GM21528 (cell line): ENCODE data around the gene RPS6KC1.
"Not testable (repeated sequence)": the region's sequence is repeated elsewhere in the genome, so short reads cannot be mapped to it uniquely, and the experiment has no call there.

Source experiments
- ATAC-seq: cut with Tn5 transposase; IDR thresholded peaks from one replicate; pipeline ENCODE4 v1.9.1; 2021; ENCODE audit warnings: mild to moderate bottlenecking, moderate library complexity; ENCODE audit not compliant: unreplicated experiment, low FRiP score

The RPS6KC1 gene

GRCh38 chr1:213054142-213054541, 3.1 kb downstream of the RPS6KC1 start:
- no peak for ATAC-seq

- ATAC-seq, result no peak
These were observed 3.9 kb downstream of the RPS6KC1 start for GRCh38 chr1:213054733-213055591.

GRCh38 chr1:213055767-213056166, 4.7 kb downstream of the RPS6KC1 start:
- no peak for ATAC-seq

GRCh38 chr1:213057264-213058059, 6.4 kb downstream of the RPS6KC1 start:
- ATAC-seq, result no peak

GRCh38 chr1:213060836-213061235, 9.8 kb downstream of the RPS6KC1 start:
- ATAC-seq, result no peak

GRCh38 chr1:213061263-213061662, 10.2 kb downstream of the RPS6KC1 start:
- no peak for ATAC-seq

GRCh38 chr1:213065800-213066199, 14.8 kb downstream of the RPS6KC1 start:
- ATAC-seq, result no peak

- no peak for ATAC-seq
These were observed 15.3 kb downstream of the RPS6KC1 start for GRCh38 chr1:213066363-213066762.

- ATAC-seq, result no peak
These were observed 16.3 kb downstream of the RPS6KC1 start for GRCh38 chr1:213067352-213067751.

- peak; percentile 97 for ATAC-seq
These were observed 19.4 kb downstream of the RPS6KC1 start for GRCh38 chr1:213070406-213070805.

- peak; percentile 68 for ATAC-seq
These were observed 24.7 kb downstream of the RPS6KC1 start for GRCh38 chr1:213075725-213076124.

GRCh38 chr1:213082420-213083111, 31.5 kb downstream of the RPS6KC1 start:
- ATAC-seq, result no peak

- ATAC-seq, result no peak
These were observed 32.0 kb downstream of the RPS6KC1 start for GRCh38 chr1:213083112-213083445.

- ATAC-seq, result no peak
These were observed 36.9 kb downstream of the RPS6KC1 start for GRCh38 chr1:213087911-213088310.

GRCh38 chr1:213089924-213090677, 39.1 kb downstream of the RPS6KC1 start:
- ATAC-seq, result no peak

- no peak for ATAC-seq
These were observed 43.4 kb downstream of the RPS6KC1 start for GRCh38 chr1:213094446-213094845.

- no peak for ATAC-seq
These were observed 44.4 kb downstream of the RPS6KC1 start for GRCh38 chr1:213095467-213095866.

- ATAC-seq, result no peak
These were observed 48.8 kb downstream of the RPS6KC1 start for GRCh38 chr1:213099682-213100399.

GRCh38 chr1:213100565-213100964, 49.5 kb downstream of the RPS6KC1 start:
- ATAC-seq, result not testable (repeated sequence)
